Heart left ventricle (tissue), 13 donors: ENCODE data around the gene UBN1.

Experiments used
- POLR2A ChIP-seq, 2 donors: fragments of 450-650 bp; IDR thresholded peaks; one replicate each; pipeline ENCODE4 v1.6.1; 2017; ENCODE audit warnings: antibody characterized with exemption in 2 of 2, mild to moderate bottlenecking in 2 of 2, moderate library complexity in 2 of 2
- TF ChIP-seq, protein P1 (sequence below), 12 donors: fragments of 200-600 bp; sonication (generic) in 4 of 12; IDR thresholded peaks; one replicate each; pipeline versions ENCODE4 v1.5.0 to v1.8.0; 2018 to 2022; ENCODE audit warnings: antibody characterized with exemption in 12 of 12, mild to moderate bottlenecking in 5 of 12
- donor health status: ischemic (EF 13 %, LVEDD 7.1; RV severe dilation, severe dysfunction).
- donor health status: DM: no; HTN: yes; CAD: no.
- donor health status: DM: no; HTN: no; CAD: no.
- donor health status: ischemic (EF 25% LVEDD 6.9; RV normal size, moderate dysfunction).
- donor health status: ischemic (EF 25% LVEDD 5.7; RV mildly dilated, moderate dysfunction).
- donor health status: ischemic (EF 35%, LVEDD 5.7; RV mildly dilated, moderate dysfunction).
- donor health status: nonischemic (EF 11% LVEDD 7.7; RV severe dilation, severe dysfunction).
- donor health status: DM: yes; HTN: yes; CAD: no.
- donor health status: PGD.
- donor health status: ischemic (EF 29% LVEDD 5.4; RV normal size, mild dysfunction).
- donor health status: nonischemic (EF 23%, LVEDD 6.1; RV moderate dilation, normal function).

DNA sequence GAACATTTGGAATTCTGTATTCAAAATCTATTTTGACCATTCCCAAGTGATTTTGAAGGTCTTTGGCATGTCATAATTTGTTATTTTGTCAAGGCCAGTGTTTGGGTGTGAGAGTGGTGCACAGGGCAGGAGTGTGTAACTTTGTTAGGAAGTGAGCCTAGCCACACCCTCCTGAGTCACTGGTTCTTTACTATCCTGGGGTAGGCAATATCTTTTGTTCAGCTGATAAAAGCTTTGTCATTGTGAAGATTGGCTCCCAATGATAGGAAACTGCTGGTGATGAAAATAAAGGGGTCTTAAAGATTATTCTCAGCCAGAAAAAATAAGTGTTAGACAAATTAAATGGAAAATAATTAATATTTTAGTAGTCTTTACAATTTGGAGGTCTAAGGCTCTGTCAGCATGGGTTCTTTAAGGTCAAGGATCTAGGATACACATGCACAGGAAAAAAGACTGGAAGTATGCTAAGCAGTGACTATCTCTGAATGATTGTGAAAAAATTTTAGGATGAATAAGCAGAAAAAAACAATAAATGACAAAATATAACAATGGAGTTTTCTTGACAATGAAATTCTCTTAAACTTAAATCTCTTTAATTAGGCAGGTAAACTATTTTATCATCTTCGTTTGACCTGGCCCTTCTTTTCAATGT lies 5.1 kb downstream of the UBN1 start:
- no peak for TF ChIP-seq POLR2A (IDR thresholded peaks at IDR 0.05)
- TF ChIP-seq, protein P1, sequence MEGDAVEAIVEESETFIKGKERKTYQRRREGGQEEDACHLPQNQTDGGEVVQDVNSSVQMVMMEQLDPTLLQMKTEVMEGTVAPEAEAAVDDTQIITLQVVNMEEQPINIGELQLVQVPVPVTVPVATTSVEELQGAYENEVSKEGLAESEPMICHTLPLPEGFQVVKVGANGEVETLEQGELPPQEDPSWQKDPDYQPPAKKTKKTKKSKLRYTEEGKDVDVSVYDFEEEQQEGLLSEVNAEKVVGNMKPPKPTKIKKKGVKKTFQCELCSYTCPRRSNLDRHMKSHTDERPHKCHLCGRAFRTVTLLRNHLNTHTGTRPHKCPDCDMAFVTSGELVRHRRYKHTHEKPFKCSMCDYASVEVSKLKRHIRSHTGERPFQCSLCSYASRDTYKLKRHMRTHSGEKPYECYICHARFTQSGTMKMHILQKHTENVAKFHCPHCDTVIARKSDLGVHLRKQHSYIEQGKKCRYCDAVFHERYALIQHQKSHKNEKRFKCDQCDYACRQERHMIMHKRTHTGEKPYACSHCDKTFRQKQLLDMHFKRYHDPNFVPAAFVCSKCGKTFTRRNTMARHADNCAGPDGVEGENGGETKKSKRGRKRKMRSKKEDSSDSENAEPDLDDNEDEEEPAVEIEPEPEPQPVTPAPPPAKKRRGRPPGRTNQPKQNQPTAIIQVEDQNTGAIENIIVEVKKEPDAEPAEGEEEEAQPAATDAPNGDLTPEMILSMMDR (IDR thresholded peaks at IDR 0.05), result no peak
